ENCODE data around the gene POMGNT2. TPM values are rescaled to one million over a fixed set of nuclear protein-coding genes. Genes with fewer than 3 reads are reported as not detected.
A peak's percentile ranks its signal among the peaks of the same experiment; 100 is the strongest.

Gene POMGNT2
- total RNA-seq, 2 donors from 2014 or later = 28.0 to 33.1 TPM

- H3K36me3 ChIP-seq = no peaks in the 10 kb centered on the region
- no peaks in the 10 kb centered on the region for H3K27me3 ChIP-seq
- H3K9me3 ChIP-seq = peaks cover 0 to 21% of the 10 kb centered on the region in 2 donors
- DNase-seq (ENCODE audit: low spot score) = peak; percentile 32
- TF ChIP-seq CTCF (IDR thresholded peaks at IDR 0.05) = no peak
- H3K4me3 ChIP-seq = no peak overlapping the region
- no peak overlapping the region for H3K27ac ChIP-seq
- H3K4me1 ChIP-seq = no peaks in the 10 kb centered on the region
Observed at GRCh38 chr3:43055806-43056770, 49.8 kb downstream of the POMGNT2 start.

- Histone ChIP-seq H3K36me3 (no peaks in the 10 kb centered on the region), H3K27me3 (no peaks in the 10 kb centered on the region), H3K9me3 (peaks cover 0 to 27% of the 10 kb centered on the region in 2 donors), H3K27ac (no peak overlapping the region), H3K4me1 (no peaks in the 10 kb centered on the region), H3K4me3 (no peak overlapping the region)
- no peak for TF ChIP-seq CTCF (IDR thresholded peaks at IDR 0.05)
- DNase-seq (ENCODE audit: low spot score) = peak; percentile 26
Observed at GRCh38 chr3:43055393-43055792, 50.5 kb downstream of the POMGNT2 start.

- no peak for TF ChIP-seq CTCF (IDR thresholded peaks at IDR 0.05)
- no peaks in the 10 kb centered on the region for H3K36me3 ChIP-seq
- peak; percentile 18 for DNase-seq (ENCODE audit: low spot score)
- H3K27me3 ChIP-seq = no peaks in the 10 kb centered on the region
- H3K4me3 ChIP-seq = no peak overlapping the region
- no peaks in the 10 kb centered on the region for H3K4me1 ChIP-seq
- peaks cover 0 to 29% of the 10 kb centered on the region in 2 donors for H3K9me3 ChIP-seq
- no peak overlapping the region for H3K27ac ChIP-seq
Observed at GRCh38 chr3:43054754-43055153, 51.1 kb downstream of the POMGNT2 start.

GRCh38 chr3:43053291-43053690, 52.6 kb downstream of the POMGNT2 start:
- Histone ChIP-seq H3K36me3 (no peaks in the 10 kb centered on the region), H3K27ac (no peak overlapping the region), H3K27me3 (no peaks in the 10 kb centered on the region), H3K4me3 (no peak overlapping the region), H3K4me1 (no peaks in the 10 kb centered on the region), H3K9me3 (peaks cover 0 to 27% of the 10 kb centered on the region in 2 donors)
- TF ChIP-seq CTCF (IDR thresholded peaks at IDR 0.05) = no peak
- peak; percentile 11 for DNase-seq (ENCODE audit: low spot score)

GRCh38 chr3:43048470-43048869, 57.4 kb downstream of the POMGNT2 start:
- Histone ChIP-seq H3K4me1 (no peaks in the 10 kb centered on the region), H3K27me3 (no peaks in the 10 kb centered on the region), H3K9me3 (peaks cover 0 to 44% of the 10 kb centered on the region in 2 donors), H3K36me3 (no peaks in the 10 kb centered on the region), H3K4me3 (no peak overlapping the region), H3K27ac (no peak overlapping the region)
- DNase-seq (ENCODE audit: low spot score) = peak; percentile 4
- TF ChIP-seq CTCF (IDR thresholded peaks at IDR 0.05) = no peak

All from right atrium auricular region (tissue), 2 donors.